Measurements from ENCODE around the gene CHIC2.
"Not testable (repeated sequence)": the region's sequence is repeated elsewhere in the genome, so short reads cannot be mapped to it uniquely, and the experiment has no call there.

CHIC2 gene

GRCh38 chr4:54058171-54058570, 6.2 kb downstream of the CHIC2 start:
- no peak for DNase-seq

DNA sequence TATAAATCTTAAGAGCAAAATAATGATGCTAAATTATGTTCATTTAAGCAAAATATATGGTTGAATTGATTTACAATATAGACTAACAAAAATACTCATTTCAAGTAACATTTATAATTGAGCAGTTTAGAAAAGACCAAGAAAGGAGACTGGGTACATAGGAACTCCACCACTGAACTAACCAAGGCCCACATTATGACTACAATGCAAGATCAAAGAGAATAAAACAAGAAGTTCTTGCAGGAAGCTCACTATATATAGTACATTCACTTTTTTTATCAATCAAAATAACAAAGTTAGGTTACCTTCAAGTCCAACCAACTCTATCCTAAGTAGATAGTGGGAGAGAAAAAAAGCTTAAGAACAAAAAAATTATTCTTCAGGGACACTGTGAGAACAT, 8.0 kb downstream of the CHIC2 start:
- no peak for DNase-seq

DNA sequence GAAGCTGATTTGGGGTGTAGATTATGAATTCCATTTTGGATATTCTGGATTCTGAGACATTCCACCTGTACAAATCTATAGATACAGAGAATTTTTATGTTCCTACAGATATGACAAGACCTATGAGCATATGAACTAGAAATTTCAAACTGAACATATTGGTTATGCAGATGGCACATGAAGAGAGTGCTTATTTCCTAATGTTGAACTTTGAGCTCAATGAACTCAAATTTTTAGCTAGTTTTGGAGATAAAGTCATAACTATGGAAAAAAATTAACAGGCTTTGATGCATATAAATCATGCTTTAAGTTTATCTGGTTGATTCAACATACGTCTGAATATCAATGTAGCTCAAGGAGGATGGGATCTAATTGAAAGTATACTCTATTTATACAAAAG, 8.9 kb downstream of the CHIC2 start:
- no peak for DNase-seq

DNA sequence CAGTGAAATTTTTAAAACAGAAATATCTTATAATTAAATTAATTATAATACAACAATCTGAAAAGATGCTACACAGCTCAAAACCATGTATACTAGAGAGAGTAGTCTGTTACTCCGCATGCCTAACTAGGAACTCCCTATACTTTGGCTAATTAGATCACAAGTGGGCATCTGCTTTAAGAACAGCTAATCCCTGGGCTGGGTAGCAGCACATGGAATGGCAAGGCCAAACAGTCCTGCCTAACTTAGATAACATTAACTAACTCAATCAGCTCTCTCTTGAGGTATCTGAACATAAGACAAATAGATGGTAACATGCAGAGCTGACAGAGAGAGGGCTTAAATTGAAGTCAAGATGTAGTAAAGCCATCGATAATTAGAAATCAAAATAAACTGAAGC, 9.9 kb downstream of the CHIC2 start:
- DNase-seq = no peak

GRCh38 chr4:54053322-54053721, 11.1 kb downstream of the CHIC2 start:
- DNase-seq = not testable (repeated sequence)

- DNase-seq = no peak
Observed at GRCh38 chr4:54050214-54050904, 14.0 kb downstream of the CHIC2 start.

GRCh38 chr4:54043630-54044029, 20.8 kb downstream of the CHIC2 start:
- DNase-seq = not testable (repeated sequence)

DNA sequence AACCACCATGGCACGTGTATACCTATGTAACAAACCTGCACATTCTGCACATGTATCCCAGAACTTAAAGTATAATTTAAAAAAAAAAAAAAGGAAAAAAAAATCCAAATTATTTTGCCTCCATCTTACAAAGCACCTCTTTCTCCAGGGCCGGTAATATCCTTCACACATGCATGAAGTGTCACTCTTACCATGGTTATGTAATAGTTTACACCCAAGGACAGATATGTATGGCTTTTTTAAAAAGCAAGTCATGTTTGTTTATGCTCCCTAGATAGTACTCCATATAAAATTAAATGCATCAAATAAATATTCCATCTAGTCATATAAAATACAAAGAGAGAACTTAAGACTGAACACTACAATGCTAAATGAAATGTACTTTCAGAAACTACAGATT, 22.5 kb downstream of the CHIC2 start:
- DNase-seq = no peak

GRCh38 chr4:54041100-54041499, 23.3 kb downstream of the CHIC2 start:
- no peak for DNase-seq

- DNase-seq = no peak
Observed at GRCh38 chr4:54038056-54038455, 26.3 kb downstream of the CHIC2 start.

DNA sequence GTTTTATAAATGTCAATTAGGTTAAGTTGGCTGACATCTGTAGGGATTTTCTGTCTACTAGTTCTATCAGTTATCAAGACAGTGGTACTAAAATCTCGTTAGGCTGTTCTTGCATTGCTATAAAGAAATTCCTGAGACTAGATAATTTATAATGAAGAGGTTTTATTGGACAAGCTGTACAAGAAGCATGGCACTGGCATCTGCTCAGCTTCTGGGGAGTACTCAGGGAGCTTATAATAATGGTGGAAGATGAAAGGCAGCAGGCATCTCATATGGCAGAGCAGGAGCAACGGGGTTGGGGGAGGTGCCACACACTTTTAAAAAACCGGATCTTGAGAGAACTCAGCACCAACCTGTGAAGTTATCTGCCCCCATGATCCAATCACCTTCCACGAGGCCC, 28.2 kb downstream of the CHIC2 start:
- DNase-seq = no peak

- DNase-seq = no peak
Observed at GRCh38 chr4:54032558-54033135, 31.8 kb downstream of the CHIC2 start.

DNA sequence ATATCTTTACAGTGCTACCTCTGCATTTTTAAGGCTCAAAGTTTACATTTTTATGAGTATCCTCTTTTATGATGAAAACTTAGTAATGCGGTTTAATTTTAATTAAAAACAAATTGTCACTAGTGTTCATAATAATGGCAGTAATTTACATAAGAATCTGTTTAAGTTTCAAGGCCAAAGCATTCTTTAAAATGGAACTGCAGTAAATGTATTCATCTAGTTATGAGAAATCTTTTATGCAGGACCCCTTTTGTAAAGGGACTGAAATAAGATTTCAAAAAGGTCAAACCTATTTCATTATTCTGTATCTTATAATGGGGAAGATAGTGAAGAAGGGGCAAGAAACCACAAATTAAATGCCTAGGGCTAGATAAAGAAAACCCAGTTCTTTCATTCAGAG, 37.1 kb downstream of the CHIC2 start:
- no peak for DNase-seq

GRCh38 chr4:54025582-54025981, 38.8 kb downstream of the CHIC2 start:
- DNase-seq = no peak

GRCh38 chr4:54023019-54023418, 41.4 kb downstream of the CHIC2 start:
- DNase-seq = not testable (repeated sequence)

GRCh38 chr4:54017974-54018373, 46.4 kb downstream of the CHIC2 start:
- DNase-seq = no peak

- DNase-seq = no peak
Observed at GRCh38 chr4:54017308-54017707, 47.1 kb downstream of the CHIC2 start.

GRCh38 chr4:54016504-54016903, 47.9 kb downstream of the CHIC2 start:
- no peak for DNase-seq

DNA sequence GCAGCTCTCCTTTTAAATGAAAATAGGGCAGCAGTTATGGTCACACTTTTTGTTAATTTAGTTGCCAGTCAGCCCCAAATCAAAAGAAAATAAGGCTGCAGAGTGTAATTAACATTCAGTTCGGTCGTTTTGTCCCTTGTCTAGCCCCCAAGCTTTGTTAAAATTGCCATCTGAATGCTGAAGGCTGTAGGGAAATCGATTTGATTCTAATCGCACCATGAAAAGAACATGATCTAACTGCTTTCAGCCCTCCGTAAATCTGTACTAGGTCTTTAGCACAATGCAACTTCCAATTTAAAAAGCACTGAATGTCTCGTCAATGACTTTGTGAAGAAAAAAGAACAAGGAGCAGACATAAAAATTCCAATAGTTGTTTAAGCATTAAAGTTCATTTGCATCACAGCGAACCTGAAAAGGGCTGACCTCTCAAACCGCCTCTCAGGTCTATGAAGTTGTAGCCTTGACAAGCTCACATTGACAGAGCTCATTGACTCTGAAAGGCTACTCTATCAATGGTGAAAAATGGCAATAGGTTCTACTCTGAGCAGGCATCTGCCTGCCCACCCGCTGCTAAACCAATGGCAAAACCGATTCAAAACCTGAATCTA, 48.9 kb downstream of the CHIC2 start:
- DNase-seq = no peak

DNA sequence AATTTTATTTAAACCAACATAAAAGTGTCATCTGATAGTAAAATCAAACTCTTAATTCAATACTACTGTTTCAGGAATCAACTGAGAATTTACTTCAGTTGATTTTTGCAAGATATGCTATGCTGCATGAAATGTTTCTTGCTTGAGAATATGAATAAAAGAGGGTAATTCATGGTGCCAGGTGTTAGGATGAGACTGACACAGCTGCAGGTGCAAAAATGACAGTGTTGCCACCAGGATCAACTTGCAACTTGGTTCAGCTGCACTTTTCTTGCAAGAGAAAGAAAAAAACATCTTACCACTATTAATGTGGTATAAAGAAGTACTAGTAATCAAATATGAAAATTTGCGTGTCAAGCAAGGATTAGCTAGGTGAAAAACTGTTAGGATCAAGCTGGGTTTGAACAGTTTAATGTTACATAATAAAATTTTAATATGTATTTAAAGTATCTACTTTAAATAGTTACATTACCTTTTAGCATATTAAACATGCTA, 49.7 kb downstream of the CHIC2 start:
- DNase-seq = no peak

- DNase-seq = no peak
Observed at GRCh38 chr4:54011201-54011600, 53.2 kb downstream of the CHIC2 start.

DNA sequence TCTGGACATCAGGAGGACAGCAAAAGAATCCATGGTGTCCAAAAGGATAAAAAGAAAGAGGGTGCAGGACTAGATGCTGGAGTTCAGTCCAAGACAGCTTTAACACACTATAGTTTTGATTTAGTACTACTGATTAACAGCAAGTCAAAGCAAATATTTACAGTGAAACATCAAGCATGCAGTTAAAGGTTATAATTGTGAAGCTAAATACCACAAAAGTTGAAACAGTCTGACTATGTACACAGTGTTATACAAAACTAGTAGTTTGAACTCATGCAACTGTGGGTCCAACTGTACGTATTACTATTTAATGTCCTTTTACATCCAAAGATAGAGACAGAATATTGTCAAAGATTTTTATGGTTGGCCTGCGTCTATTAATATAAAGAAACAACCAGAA, 57.6 kb downstream of the CHIC2 start:
- no peak for DNase-seq

DNA sequence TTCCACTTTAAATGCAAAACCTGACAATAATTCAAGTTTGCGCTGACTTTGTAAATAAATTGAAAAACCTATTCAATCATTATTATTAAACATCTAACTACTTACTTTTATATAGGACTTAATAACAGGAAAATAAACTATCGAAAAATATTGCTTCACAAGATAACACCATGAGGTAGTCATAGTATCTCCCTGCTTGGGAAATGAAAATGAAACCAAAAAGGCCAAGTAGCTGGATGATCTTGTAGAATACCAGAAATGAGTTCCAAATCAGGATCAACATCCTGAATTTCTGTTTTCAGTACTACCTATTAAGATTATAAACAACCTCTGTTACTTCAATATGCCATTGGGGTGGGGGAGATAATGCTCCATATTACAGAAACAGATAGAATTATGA, 58.9 kb downstream of the CHIC2 start:
- no peak for DNase-seq

- no peak for DNase-seq
Observed at GRCh38 chr4:54004463-54004862, 59.9 kb downstream of the CHIC2 start.
